ENCODE data around the gene LRMDA. TPM values are rescaled to one million over a fixed set of nuclear protein-coding genes. Genes with fewer than 3 reads are reported as not detected.

Gene LRMDA
- total and polyA plus RNA-seq, 2 donors (not counting 3 experiments of a cell fraction or from before 2014, with no cell fraction given): 9.7 to 18.0 TPM

DNA sequence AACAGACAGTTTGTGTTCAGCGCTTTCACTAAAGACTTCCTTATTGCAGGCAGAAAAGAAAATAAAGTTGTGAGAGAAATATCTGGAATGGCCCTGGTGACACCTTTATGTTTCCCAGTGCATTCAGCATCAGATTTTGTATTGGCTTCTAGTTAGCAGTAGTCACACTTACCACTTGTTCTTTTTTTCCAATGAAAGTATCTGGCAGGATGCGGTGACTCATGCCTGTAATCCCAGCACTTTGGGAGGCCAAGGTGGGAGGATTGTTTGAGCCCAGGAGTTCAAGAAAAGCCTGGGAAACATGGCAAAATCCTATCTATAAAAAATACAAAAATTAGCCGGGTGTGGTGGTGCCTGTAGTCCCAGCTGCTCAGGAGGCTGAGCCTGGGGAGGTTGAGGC, 649.6 kb downstream of the LRMDA start:
- Histone ChIP-seq H3K79me2 (ENCODE audit: control insufficient read depth, insufficient read depth, low read length) (no peaks in the 10 kb centered on the region), H3K4me2 (ENCODE audit: insufficient read depth, low read length) (no peak overlapping the region), H3K4me1 (ENCODE audit: control insufficient read depth, extremely low read depth, insufficient read depth, low read length) (no peaks in the 10 kb centered on the region), H3K9me3 (replicated peaks; ENCODE audit: control insufficient read depth, insufficient read depth, low read length) (no peaks in the 10 kb centered on the region), H3K9me1 (replicated peaks; ENCODE audit: control insufficient read depth, extremely low read depth, insufficient read depth, low read length) (no peaks in the 10 kb centered on the region), H3K9ac (replicated peaks; ENCODE audit: extremely low read depth, insufficient read depth, low read length) (no peak overlapping the region), H2AFZ (ENCODE audit: low read depth, low read length) (no peak overlapping the region), H3K27me3 (ENCODE audit: control insufficient read depth in 2 of 2, insufficient read depth in 2 of 2, low read length in 2 of 2) (no peaks in the 10 kb centered on the region), H4K20me1 (replicated peaks; ENCODE audit: control insufficient read depth, extremely low read depth, insufficient read depth, low read length) (no peaks in the 10 kb centered on the region), H3K4me3 (replicated peaks in 1 of 3; ENCODE audit: insufficient read depth in 1 of 3, low read depth in 1 of 3, low read length in 3 of 3) (no peak overlapping the region), H3K36me3 (ENCODE audit: control insufficient read depth in 2 of 2, extremely low read depth in 1 of 2, insufficient read depth in 2 of 2, low read length in 2 of 2) (no peaks in the 10 kb centered on the region), H3K27ac (ENCODE audit: insufficient read depth, low read depth, low read length) (no peak overlapping the region)
- dilution Hi-C loops (cut with MboI; ENCODE audit: extremely low pct_ligation_motif_present, low sequenced_read_pairs) (no loop called here), intact Hi-C loops (cut with micrococcal nuclease) (no loop called here)
- BruUV-seq (replicated peaks): no TSS peak
- no peak for DNase-seq (ENCODE audit: low read depth, low spot score)
- CTCF ChIA-PET: no interaction called here
- POLR2A ChIA-PET: no interaction called here
- TF ChIP-seq POLR2A (IDR thresholded peaks at IDR 0.05; ENCODE audit: low read depth, low read length) (no peak), EZH2 (IDR thresholded peaks at IDR 0.05; ENCODE audit: borderline replicate concordance, low read depth, low read length, severe bottlenecking) (no peak), GATA2 (IDR thresholded peaks at IDR 0.05; ENCODE audit: insufficient read depth, insufficient read length, low read depth, low read length) (no peak), MYC (IDR thresholded peaks at IDR 0.05; ENCODE audit: low read depth, low read length) (no peak), FOS (IDR thresholded peaks at IDR 0.05; ENCODE audit: borderline replicate concordance, insufficient read depth, low read length) (no peak), JUN (IDR thresholded peaks at IDR 0.05; ENCODE audit: borderline replicate concordance, insufficient read depth, insufficient read length, low read depth) (no peak)
- TF ChIP-seq, protein P1, sequence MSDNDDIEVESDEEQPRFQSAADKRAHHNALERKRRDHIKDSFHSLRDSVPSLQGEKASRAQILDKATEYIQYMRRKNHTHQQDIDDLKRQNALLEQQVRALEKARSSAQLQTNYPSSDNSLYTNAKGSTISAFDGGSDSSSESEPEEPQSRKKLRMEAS (IDR thresholded peaks at IDR 0.05; ENCODE audit: insufficient read depth, insufficient read length): no peak
- TF ChIP-seq, protein P2, sequence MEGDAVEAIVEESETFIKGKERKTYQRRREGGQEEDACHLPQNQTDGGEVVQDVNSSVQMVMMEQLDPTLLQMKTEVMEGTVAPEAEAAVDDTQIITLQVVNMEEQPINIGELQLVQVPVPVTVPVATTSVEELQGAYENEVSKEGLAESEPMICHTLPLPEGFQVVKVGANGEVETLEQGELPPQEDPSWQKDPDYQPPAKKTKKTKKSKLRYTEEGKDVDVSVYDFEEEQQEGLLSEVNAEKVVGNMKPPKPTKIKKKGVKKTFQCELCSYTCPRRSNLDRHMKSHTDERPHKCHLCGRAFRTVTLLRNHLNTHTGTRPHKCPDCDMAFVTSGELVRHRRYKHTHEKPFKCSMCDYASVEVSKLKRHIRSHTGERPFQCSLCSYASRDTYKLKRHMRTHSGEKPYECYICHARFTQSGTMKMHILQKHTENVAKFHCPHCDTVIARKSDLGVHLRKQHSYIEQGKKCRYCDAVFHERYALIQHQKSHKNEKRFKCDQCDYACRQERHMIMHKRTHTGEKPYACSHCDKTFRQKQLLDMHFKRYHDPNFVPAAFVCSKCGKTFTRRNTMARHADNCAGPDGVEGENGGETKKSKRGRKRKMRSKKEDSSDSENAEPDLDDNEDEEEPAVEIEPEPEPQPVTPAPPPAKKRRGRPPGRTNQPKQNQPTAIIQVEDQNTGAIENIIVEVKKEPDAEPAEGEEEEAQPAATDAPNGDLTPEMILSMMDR (IDR thresholded peaks at IDR 0.05; ENCODE audit: extremely low read depth in 1 of 2, insufficient read depth in 1 of 2, low read depth in 1 of 2, low read length in 2 of 2): no peak
- FAIRE-seq: no peak
